Neural cell (in vitro differentiated cells): ENCODE measurements around the gene DNASE2.

Experiments used
- CTCF ChIP-seq: fragments of 450-650 bp; IDR thresholded peaks from 2 replicates; pipeline ENCODE4 v1.5.1; 2014; ENCODE audit warnings: antibody characterized with exemption, mild to moderate bottlenecking, moderate library complexity; ENCODE audit not compliant: poor library complexity, severe bottlenecking
- EP300 ChIP-seq: fragments of 450-650 bp; conservative IDR thresholded peaks from 2 replicates; pipeline ENCODE4 v1.6.1; 2014; ENCODE audit warnings: antibody characterized with exemption, mild to moderate bottlenecking, moderate library complexity; ENCODE audit not compliant: poor library complexity, severe bottlenecking
- EZH2 ChIP-seq: fragments of 200-600, 300-800 bp; shearing (Covaris generic), sonication (generic); IDR thresholded peaks from 2 replicates; pipeline ENCODE4 v1.6.1; 2014; ENCODE audit warnings: antibody characterized with exemption, low read length, borderline replicate concordance, mild to moderate bottlenecking; ENCODE audit not compliant: insufficient read depth, poor library complexity, severe bottlenecking
- MXI1 ChIP-seq: fragments of 450-650 bp; conservative IDR thresholded peaks from 2 replicates; pipeline ENCODE4 v1.6.1; 2014; ENCODE audit warnings: antibody characterized with exemption, mild to moderate bottlenecking; ENCODE audit not compliant: poor library complexity, severe bottlenecking
- POLR2AphosphoS5 ChIP-seq: IDR thresholded peaks from 2 replicates; pipeline ENCODE4 v1.6.1; 2012
- RAD21 ChIP-seq: fragments of 450-650 bp; conservative IDR thresholded peaks from 2 replicates; pipeline ENCODE4 v1.6.1; 2014; ENCODE audit warnings: antibody characterized with exemption, mild to moderate bottlenecking, moderate library complexity
- TAF1 ChIP-seq: IDR thresholded peaks from 2 replicates; pipeline ENCODE4 v1.6.1; 2012; ENCODE audit warnings: low read depth

GRCh38 chr19:12888006-12888603 is 6.9 kb upstream of the DNASE2 start:
- TF ChIP-seq CTCF (no peak), RAD21 (no peak), POLR2AphosphoS5 (no peak), EP300 (no peak), EZH2 (no peak), TAF1 (no peak), MXI1 (no peak)
